Measurements from ENCODE around the gene APPL2. TPM values are rescaled to one million over a fixed set of nuclear protein-coding genes. Genes with fewer than 3 reads are reported as not detected.

Gene APPL2
- total RNA-seq, 1 experiment from 2014 or later: 26.7 TPM

GRCh38 chr12:105228494-105228893 is 7.5 kb downstream of the APPL2 start:
- intact Hi-C loops (cut with micrococcal nuclease; ENCODE audit: unreplicated experiment): no loop called here
- peaks cover 13% of the 10 kb centered on the region for H3K4me1 ChIP-seq (ENCODE audit: insufficient read depth, low read length, poor library complexity, severe bottlenecking)
- BruUV-seq (replicated peaks): no TSS peak
- CTCF ChIA-PET: no interaction called here
- H3K27me3 ChIP-seq (replicated peaks; ENCODE audit: insufficient read depth, low read depth, low read length, poor library complexity): no peaks in the 10 kb centered on the region
- no peaks in the 10 kb centered on the region for H3K9me3 ChIP-seq (ENCODE audit: low read depth, low read length, poor library complexity, severe bottlenecking)
- H3K36me3 ChIP-seq (ENCODE audit: insufficient read depth, low read length, poor library complexity, severe bottlenecking): peaks cover 18% of the 10 kb centered on the region
- no peak for TF ChIP-seq EZH2 (IDR thresholded peaks at IDR 0.05; ENCODE audit: borderline replicate concordance, low read depth, low read length, poor library complexity, severe bottlenecking)
- TF ChIP-seq CTCF (conservative IDR thresholded peaks at IDR 0.05; ENCODE audit: low read depth, low read length): no peak
- H3K27ac ChIP-seq (ENCODE audit: low read depth, low read length, poor library complexity, severe bottlenecking): no peak overlapping the region
- DNase-seq (ENCODE audit: low spot score): no peak
- no peak overlapping the region for H3K4me3 ChIP-seq (ENCODE audit: low read depth, low read length, poor library complexity, severe bottlenecking)
- POLR2A ChIA-PET (ENCODE audit: low non-redundant PET): no interaction called here

DNA sequence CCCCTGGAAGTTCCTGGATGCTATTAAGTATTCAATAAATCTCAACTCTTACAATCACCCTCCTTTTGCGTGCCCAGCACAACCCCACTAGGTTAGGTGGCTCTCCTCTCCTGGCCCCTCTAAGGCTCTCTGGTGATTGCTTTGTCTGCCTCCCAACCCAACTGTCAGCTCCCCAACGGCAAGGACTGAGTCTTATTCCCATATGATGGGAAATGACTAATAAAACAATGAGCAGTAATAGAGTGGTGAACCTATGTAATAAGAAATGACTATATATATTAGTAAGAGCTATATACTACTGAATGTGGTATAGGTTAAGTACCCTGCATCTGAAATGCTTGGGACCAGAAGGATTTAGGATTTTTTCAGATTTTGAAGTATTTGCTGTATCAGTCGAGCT is 8.1 kb downstream of the APPL2 start:
- no peak for DNase-seq (ENCODE audit: low spot score)
- peaks cover 18% of the 10 kb centered on the region for H3K36me3 ChIP-seq (ENCODE audit: insufficient read depth, low read length, poor library complexity, severe bottlenecking)
- ChIA-PET POLR2A (ENCODE audit: low non-redundant PET) (no interaction called here), CTCF (no interaction called here)
- no peaks in the 10 kb centered on the region for H3K9me3 ChIP-seq (ENCODE audit: low read depth, low read length, poor library complexity, severe bottlenecking)
- H3K4me1 ChIP-seq (ENCODE audit: insufficient read depth, low read length, poor library complexity, severe bottlenecking): peaks cover 13% of the 10 kb centered on the region
- TF ChIP-seq EZH2 (IDR thresholded peaks at IDR 0.05; ENCODE audit: borderline replicate concordance, low read depth, low read length, poor library complexity, severe bottlenecking): no peak
- no peak for TF ChIP-seq CTCF (conservative IDR thresholded peaks at IDR 0.05; ENCODE audit: low read depth, low read length)
- intact Hi-C loops (cut with micrococcal nuclease; ENCODE audit: unreplicated experiment): no loop called here
- H3K27me3 ChIP-seq (replicated peaks; ENCODE audit: insufficient read depth, low read depth, low read length, poor library complexity): no peaks in the 10 kb centered on the region
- no TSS peak for BruUV-seq (replicated peaks)
- H3K4me3 ChIP-seq (ENCODE audit: low read depth, low read length, poor library complexity, severe bottlenecking): no peak overlapping the region
- H3K27ac ChIP-seq (ENCODE audit: low read depth, low read length, poor library complexity, severe bottlenecking): no peak overlapping the region

- intact Hi-C loops (cut with micrococcal nuclease; ENCODE audit: unreplicated experiment): no loop called here
- Histone ChIP-seq H3K27me3 (replicated peaks; ENCODE audit: insufficient read depth, low read depth, low read length, poor library complexity) (no peaks in the 10 kb centered on the region), H3K36me3 (ENCODE audit: insufficient read depth, low read length, poor library complexity, severe bottlenecking) (peaks cover 18% of the 10 kb centered on the region), H3K27ac (ENCODE audit: low read depth, low read length, poor library complexity, severe bottlenecking) (peak overlapping the region; percentile 38), H3K4me3 (ENCODE audit: low read depth, low read length, poor library complexity, severe bottlenecking) (no peak overlapping the region), H3K9me3 (ENCODE audit: low read depth, low read length, poor library complexity, severe bottlenecking) (no peaks in the 10 kb centered on the region), H3K4me1 (ENCODE audit: insufficient read depth, low read length, poor library complexity, severe bottlenecking) (peaks cover 13% of the 10 kb centered on the region)
- TF ChIP-seq CTCF (conservative IDR thresholded peaks at IDR 0.05; ENCODE audit: low read depth, low read length) (no peak), EZH2 (IDR thresholded peaks at IDR 0.05; ENCODE audit: borderline replicate concordance, low read depth, low read length, poor library complexity, severe bottlenecking) (no peak)
- ChIA-PET CTCF (interaction anchor here (0.5 kb wide), 1 partner anchor 577 kb away, joined by 3 read pairs; no protein-coding TSS in a partner anchor), POLR2A (ENCODE audit: low non-redundant PET) (no interaction called here)
- BruUV-seq (replicated peaks): no TSS peak
- DNase-seq (ENCODE audit: low spot score): peak; percentile 70
Observed at GRCh38 chr12:105226219-105226618, 9.8 kb downstream of the APPL2 start.

Data from A673 (cell line).